SK-N-SH (cell line): ENCODE data around the gene PRKCD. TPM values are rescaled to one million over a fixed set of nuclear protein-coding genes. Genes with fewer than 3 reads are reported as not detected.

Experiments used
- CTCF ChIA-PET: fragments of 300-600, 350-600 bp; formaldehyde crosslinking; extraction: SDS; loops from one replicate; lab custom pipeline; 2021; lab: Yijun Ruan, JAX
- POLR2A ChIA-PET: fragments of 350-600 bp; sonication (Branson Sonifier 250); formaldehyde crosslinking; extraction: SDS; loops from one replicate; lab custom pipeline; 2020; ENCODE audit warnings: antibody characterized with exemption, inconsistent platforms; lab: Yijun Ruan, JAX
- DNase-seq: peaks from one replicate; pipeline ENCODE4 v3.0.0; 2012
- H2AFZ ChIP-seq: fragments of 200-600 bp; sonication (generic); 2 replicates; pipeline ENCODE4 v1.8.1; 2016; ENCODE audit warnings: antibody characterized with exemption, mild to moderate bottlenecking, low read depth
- H3F3A ChIP-seq: fragments of 200-600 bp; sonication (generic); replicated peaks from 2 replicates; pipeline ENCODE3; 2016; ENCODE audit warnings: antibody characterized with exemption, mild to moderate bottlenecking; ENCODE audit not compliant: insufficient read depth
- H3K27ac ChIP-seq, 2 experiments: fragments of 200-500 bp in 1 of 2; fragments of 200-600 bp in 1 of 2; sonication (Bioruptor generic) in 1 of 2; sonication (generic), shearing (Covaris generic) in 1 of 2; 2 replicates each; pipeline versions ENCODE4 v1.5.1 to v1.6.1; 2014 to 2016; ENCODE audit warnings: low read depth in 2 of 2, inconsistent platforms in 1 of 2, low read length in 1 of 2, mild to moderate bottlenecking in 1 of 2, mixed read lengths in 1 of 2
- H3K27me3 ChIP-seq: fragments of 200-600 bp; sonication (generic), shearing (Covaris generic); 2 replicates; pipeline ENCODE4 v1.6.1; 2016; ENCODE audit warnings: mixed run types; ENCODE audit not compliant: insufficient read depth
- H3K36me3 ChIP-seq, 2 experiments: fragments of 200-500 bp in 1 of 2; fragments of 200-600 bp in 1 of 2; sonication (Bioruptor generic) in 1 of 2; sonication (generic) in 1 of 2; replicated peaks in 1 of 2; 2 replicates each; pipeline versions ENCODE3 to v1.5.1; 2014 to 2016; ENCODE audit warnings: low read length in 1 of 2, mild to moderate bottlenecking in 1 of 2; ENCODE audit not compliant: insufficient read depth in 2 of 2, control insufficient read depth in 1 of 2
- H3K4me1 ChIP-seq, 2 experiments: fragments of 200-500 bp in 1 of 2; fragments of 200-600 bp in 1 of 2; sonication (Bioruptor generic) in 1 of 2; sonication (generic), shearing (Covaris generic) in 1 of 2; 2 replicates each; pipeline versions ENCODE4 v1.5.1 to v1.6.1; 2014 to 2016; ENCODE audit warnings: low read depth in 1 of 2, low read length in 1 of 2, mixed run types in 1 of 2; ENCODE audit not compliant: insufficient read depth in 2 of 2, control insufficient read depth in 1 of 2
- H3K4me2 ChIP-seq: fragments of 200-600 bp; sonication (generic), shearing (Covaris generic); 2 replicates; pipeline ENCODE4 v1.6.1; 2017; ENCODE audit warnings: mixed run types
- H3K4me3 ChIP-seq, 2 experiments: fragments of 200-500 bp in 1 of 2; fragments of 200-600 bp in 1 of 2; sonication (Bioruptor generic) in 1 of 2; sonication (generic), shearing (Covaris generic) in 1 of 2; 2 replicates each; pipeline versions ENCODE4 v1.5.1 to v1.8.1; 2014 to 2016; ENCODE audit warnings: low read depth in 2 of 2, inconsistent platforms in 1 of 2, low read length in 1 of 2, mild to moderate bottlenecking in 1 of 2, mixed read lengths in 1 of 2, moderate library complexity in 1 of 2
- H3K79me2 ChIP-seq: fragments of 200-600 bp; sonication (generic); 2 replicates; pipeline ENCODE4 v1.8.1; 2017; ENCODE audit warnings: mild to moderate bottlenecking; ENCODE audit not compliant: insufficient read depth
- H3K9ac ChIP-seq: fragments of 200-600 bp; sonication (generic); 2 replicates; pipeline ENCODE4 v1.6.1; 2017; ENCODE audit warnings: mixed run types
- H3K9me2 ChIP-seq: fragments of 200-600 bp; sonication (generic); 2 replicates; pipeline ENCODE4 v1.6.1; 2017; ENCODE audit warnings: mixed run types
- H3K9me3 ChIP-seq: fragments of 200-600 bp; sonication (generic); 2 replicates; pipeline ENCODE4 v1.6.1; 2017; ENCODE audit warnings: mixed run types, mild to moderate bottlenecking, moderate library complexity
- H4K20me1 ChIP-seq: fragments of 200-600 bp; sonication (generic); 2 replicates; pipeline ENCODE4 v1.6.1; 2017; ENCODE audit warnings: mild to moderate bottlenecking, mixed run types; ENCODE audit not compliant: insufficient read depth
- CHD2 ChIP-seq: fragments of 150-350 bp; IDR thresholded peaks from 2 replicates; pipeline ENCODE4 v1.6.1; 2018; ENCODE audit warnings: low read length; ENCODE audit not compliant: partially characterized antibody
- GATA2 ChIP-seq: sonication (generic); formaldehyde crosslinking; IDR thresholded peaks from 2 replicates; pipeline ENCODE4 v1.5.0; 2020; ENCODE audit warnings: mild to moderate bottlenecking, missing genetic modification reagents
- RAD21 ChIP-seq: IDR thresholded peaks from 2 replicates; pipeline ENCODE4 v1.6.1; 2012; ENCODE audit warnings: mild to moderate bottlenecking, low read length
- RCOR1 ChIP-seq: fragments of 150-350 bp; IDR thresholded peaks from 2 replicates; pipeline ENCODE4 v1.6.1; 2017; ENCODE audit warnings: antibody characterized with exemption, low read length
- TCF12 ChIP-seq: IDR thresholded peaks from 2 replicates; pipeline ENCODE4 v1.4.0; 2012
- WGBS: methylation state at CpG from one replicate; pipeline ENCODE4 v1.1.6; 2017; ENCODE audit warnings: low lambda C conversion rate; 5-methylcytosine and 5-hydroxymethylcytosine counted together
- polyA plus RNA-seq, 3 experiments: library from polyadenylated mRNA; depleted of rRNA; stranded (reverse); fragments of >200 nt; gene quantifications; 2 replicates each; pipeline ENCODE4 v1.2.3, GENCODE V29; 2012
- TF ChIP-seq, protein P1 (sequence below): fragments of 200-600 bp; sonication (generic); IDR thresholded peaks from 2 replicates; pipeline ENCODE4 v1.6.1; 2017; ENCODE audit warnings: antibody characterized with exemption, mild to moderate bottlenecking, moderate library complexity
- TF ChIP-seq, protein P2 (sequence below): IDR thresholded peaks from 2 replicates; pipeline ENCODE4 v1.4.0; 2012; ENCODE audit warnings: low read depth, borderline replicate concordance
- TF ChIP-seq, protein P3 (sequence below): IDR thresholded peaks from 2 replicates; pipeline ENCODE4 v1.4.0; 2012; ENCODE audit warnings: low read depth

The PRKCD gene
- polyA plus RNA-seq, 1 of the 3 experiments (the other 2 are of a cell fraction), result 29.0 TPM

DNA sequence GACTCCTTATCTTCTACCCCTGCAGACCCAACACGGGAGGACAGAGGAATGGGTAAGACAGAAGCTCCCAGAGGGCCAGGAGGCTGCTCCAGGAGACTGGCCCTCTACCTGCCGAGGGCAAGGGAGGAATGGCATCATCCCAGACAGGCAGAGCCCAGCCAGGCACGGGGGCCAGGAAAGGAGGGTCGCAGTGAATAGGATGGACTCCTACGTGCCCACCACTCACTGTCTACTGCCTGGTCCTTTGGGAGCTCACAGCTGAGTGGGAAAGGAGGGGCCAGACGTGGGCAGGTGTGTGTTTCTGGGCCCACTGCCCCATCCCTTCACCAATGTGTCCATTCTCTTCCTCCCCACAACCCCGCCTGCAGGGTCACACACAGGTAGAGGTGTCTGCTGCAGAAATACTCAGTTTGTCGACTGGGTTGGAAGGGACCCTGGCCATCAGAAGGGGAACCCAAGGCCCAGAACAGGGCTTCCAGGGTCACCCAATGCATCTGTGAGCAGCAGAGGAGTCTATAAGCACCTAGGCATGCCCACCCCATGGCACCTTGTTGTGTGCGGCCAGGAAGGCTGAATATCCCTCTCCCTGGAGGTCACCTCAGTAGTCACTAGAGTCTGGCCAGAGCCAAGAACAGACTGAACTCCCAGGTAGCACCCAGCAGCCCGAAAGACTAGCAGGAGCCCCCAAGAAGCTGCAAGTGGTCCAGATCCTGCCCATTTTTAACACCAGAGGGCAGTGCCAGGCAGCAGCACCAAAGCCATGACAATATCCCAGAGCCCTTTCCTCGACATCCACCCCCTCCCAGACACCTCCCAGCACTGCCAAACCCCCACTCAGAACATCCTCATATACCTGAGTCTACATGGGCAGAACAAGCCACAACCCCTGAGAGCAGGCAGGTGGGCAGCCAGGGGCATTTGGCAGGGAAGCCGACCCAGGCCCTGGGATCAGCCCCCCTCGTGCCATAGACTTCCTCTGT lies 70.8 kb downstream of the PRKCD start:
- Histone ChIP-seq H3K9me2 (no peaks in the 10 kb centered on the region), H3K4me2 (no peak overlapping the region), H3K4me3 (no peak overlapping the region), H3K79me2 (peaks cover 33% of the 10 kb centered on the region), H3K9ac (no peak overlapping the region), H3K36me3 (peaks cover 53 to 91% of the 10 kb centered on the region in 2 experiments), H4K20me1 (no peaks in the 10 kb centered on the region), H2AFZ (no peak overlapping the region), H3F3A (peaks cover 3% of the 10 kb centered on the region), H3K9me3 (no peaks in the 10 kb centered on the region), H3K4me1 (peaks cover 10 to 11% of the 10 kb centered on the region in 2 experiments; a peak in 3 of 4 replicates), H3K27ac (no peak overlapping the region; a peak in 1 of 4 replicates), H3K27me3 (no peaks in the 10 kb centered on the region)
- POLR2A ChIA-PET, result interaction anchor here (0.7 kb wide), 1 partner anchor 192 kb away, joined by 3 read pairs; no protein-coding TSS in a partner anchor
- CTCF ChIA-PET, result interaction anchor here (0.8 to 1.5 kb wide), 2 partner anchors 36 to 118 kb away, joined by 4 read pairs; no protein-coding TSS in a partner anchor
- TF ChIP-seq, protein P1, sequence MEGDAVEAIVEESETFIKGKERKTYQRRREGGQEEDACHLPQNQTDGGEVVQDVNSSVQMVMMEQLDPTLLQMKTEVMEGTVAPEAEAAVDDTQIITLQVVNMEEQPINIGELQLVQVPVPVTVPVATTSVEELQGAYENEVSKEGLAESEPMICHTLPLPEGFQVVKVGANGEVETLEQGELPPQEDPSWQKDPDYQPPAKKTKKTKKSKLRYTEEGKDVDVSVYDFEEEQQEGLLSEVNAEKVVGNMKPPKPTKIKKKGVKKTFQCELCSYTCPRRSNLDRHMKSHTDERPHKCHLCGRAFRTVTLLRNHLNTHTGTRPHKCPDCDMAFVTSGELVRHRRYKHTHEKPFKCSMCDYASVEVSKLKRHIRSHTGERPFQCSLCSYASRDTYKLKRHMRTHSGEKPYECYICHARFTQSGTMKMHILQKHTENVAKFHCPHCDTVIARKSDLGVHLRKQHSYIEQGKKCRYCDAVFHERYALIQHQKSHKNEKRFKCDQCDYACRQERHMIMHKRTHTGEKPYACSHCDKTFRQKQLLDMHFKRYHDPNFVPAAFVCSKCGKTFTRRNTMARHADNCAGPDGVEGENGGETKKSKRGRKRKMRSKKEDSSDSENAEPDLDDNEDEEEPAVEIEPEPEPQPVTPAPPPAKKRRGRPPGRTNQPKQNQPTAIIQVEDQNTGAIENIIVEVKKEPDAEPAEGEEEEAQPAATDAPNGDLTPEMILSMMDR, result peak; percentile 34
- TF ChIP-seq TCF12, result no peak
- TF ChIP-seq, protein P2, sequence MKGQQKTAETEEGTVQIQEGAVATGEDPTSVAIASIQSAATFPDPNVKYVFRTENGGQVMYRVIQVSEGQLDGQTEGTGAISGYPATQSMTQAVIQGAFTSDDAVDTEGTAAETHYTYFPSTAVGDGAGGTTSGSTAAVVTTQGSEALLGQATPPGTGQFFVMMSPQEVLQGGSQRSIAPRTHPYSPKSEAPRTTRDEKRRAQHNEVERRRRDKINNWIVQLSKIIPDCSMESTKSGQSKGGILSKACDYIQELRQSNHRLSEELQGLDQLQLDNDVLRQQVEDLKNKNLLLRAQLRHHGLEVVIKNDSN, result no peak
- peak; percentile 37 for DNase-seq
- 87% methylated on average over 11 of the region's 13 CpGs for WGBS

DNA sequence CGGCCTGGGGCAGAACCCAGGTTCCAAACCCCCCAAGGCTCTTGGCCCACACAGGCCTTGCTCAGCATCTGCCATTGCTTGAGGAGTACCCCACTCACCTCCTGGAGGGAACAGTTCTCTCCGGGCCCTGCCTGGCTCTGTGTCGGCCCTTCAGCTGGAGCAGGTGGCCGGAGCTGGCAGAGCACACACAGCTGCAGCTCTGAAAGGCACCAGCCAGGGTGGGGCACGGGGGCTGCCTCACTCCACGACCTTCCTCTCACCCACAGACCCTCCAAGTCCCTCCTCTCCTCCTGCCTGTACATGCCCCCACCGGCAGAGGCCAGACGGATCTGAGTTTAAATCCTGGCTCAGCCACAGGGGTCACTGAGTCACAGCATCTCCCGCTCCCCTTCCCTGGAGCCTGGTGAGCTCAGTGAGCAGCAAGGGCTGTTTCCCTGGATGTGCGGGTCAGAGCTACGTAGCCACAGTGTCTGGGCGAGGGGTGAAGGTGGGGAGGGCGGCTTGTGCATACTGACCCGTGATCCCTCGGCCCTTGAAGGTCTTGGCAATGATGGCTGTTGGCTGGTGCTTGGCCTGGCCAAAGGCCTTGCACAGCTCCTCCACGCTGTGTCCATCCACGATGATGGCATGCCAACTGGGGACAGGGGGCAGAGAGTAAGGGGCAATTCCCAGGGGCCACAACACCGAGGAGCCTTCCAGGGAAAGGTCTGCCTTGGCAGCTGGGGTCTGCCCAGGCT lies 71.8 kb downstream of the PRKCD start:
- POLR2A ChIA-PET, result no interaction called here
- H3K27ac ChIP-seq, result no peak overlapping the region
- H3K4me3 ChIP-seq, result no peak overlapping the region
- H3K4me1 ChIP-seq, result peaks cover 10 to 21% of the 10 kb centered on the region in 2 experiments; a peak in 3 of 4 replicates
- no peaks in the 10 kb centered on the region for H3K9me2 ChIP-seq
- no peaks in the 10 kb centered on the region for H3K27me3 ChIP-seq
- no peak overlapping the region for H3K4me2 ChIP-seq
- no peak overlapping the region for H2AFZ ChIP-seq
- H3F3A ChIP-seq, result peaks cover 13% of the 10 kb centered on the region
- WGBS, result 80% methylated on average over 1 of the region's 18 CpGs
- peak; percentile 12 for DNase-seq
- H3K79me2 ChIP-seq, result peaks cover 40% of the 10 kb centered on the region
- no peak for TF ChIP-seq TCF12
- no peak for TF ChIP-seq RCOR1
- TF ChIP-seq, protein P3, sequence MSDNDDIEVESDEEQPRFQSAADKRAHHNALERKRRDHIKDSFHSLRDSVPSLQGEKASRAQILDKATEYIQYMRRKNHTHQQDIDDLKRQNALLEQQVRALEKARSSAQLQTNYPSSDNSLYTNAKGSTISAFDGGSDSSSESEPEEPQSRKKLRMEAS, result no peak
- no peak for TF ChIP-seq CHD2
- no peak for TF ChIP-seq GATA2
- no peak for TF ChIP-seq RAD21
- CTCF ChIA-PET, result interaction anchor here (0.6 to 1.5 kb wide), 2 partner anchors 13 to 251 kb away, joined by 3 to 8 read pairs; no protein-coding TSS in a partner anchor
- H3K9me3 ChIP-seq, result no peaks in the 10 kb centered on the region
- H3K36me3 ChIP-seq, result peaks cover 55 to 83% of the 10 kb centered on the region in 2 experiments
- H3K9ac ChIP-seq, result no peak overlapping the region
- H4K20me1 ChIP-seq, result no peaks in the 10 kb centered on the region
